ENCODE results near the gene SYNGR2.
A peak's percentile ranks its signal among the peaks of the same experiment; 100 is the strongest.

The SYNGR2 gene

DNA sequence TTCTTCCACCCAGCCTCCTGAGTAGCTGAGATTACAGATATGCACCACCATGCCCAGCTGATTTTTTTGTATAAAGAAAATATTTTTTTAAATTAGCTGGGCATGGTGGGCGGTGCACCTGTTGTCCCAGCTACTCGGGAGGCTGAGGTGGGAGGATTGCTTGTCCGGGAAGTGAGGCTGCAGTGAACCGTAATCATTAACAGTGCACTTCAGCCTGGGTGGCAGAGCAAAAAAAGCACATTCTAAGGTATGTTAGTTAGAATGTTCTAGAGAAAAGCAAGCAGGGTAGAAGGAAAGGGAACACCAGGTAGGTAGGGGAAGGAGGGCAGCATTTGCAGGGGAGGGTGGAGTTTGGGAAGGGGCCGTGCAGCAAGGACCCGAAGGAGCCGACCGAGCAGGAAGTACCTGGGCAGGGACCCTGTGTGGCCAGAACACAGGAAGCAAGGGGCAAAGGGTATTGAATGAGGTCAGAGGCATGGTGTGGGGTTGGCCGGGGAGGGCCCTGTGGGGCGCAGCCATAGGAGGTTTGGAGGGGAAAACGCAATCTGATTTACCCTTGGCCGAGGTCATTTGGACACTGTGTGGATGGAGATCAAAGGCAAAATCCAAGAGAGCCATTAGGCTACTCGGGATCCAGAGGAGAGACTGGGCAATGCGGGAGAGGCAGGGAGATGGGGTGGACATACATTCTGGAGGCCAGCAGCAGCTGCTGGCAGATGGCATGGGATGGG, 19.9 kb upstream of the SYNGR2 start:
- TF ChIP-seq, protein P1, sequence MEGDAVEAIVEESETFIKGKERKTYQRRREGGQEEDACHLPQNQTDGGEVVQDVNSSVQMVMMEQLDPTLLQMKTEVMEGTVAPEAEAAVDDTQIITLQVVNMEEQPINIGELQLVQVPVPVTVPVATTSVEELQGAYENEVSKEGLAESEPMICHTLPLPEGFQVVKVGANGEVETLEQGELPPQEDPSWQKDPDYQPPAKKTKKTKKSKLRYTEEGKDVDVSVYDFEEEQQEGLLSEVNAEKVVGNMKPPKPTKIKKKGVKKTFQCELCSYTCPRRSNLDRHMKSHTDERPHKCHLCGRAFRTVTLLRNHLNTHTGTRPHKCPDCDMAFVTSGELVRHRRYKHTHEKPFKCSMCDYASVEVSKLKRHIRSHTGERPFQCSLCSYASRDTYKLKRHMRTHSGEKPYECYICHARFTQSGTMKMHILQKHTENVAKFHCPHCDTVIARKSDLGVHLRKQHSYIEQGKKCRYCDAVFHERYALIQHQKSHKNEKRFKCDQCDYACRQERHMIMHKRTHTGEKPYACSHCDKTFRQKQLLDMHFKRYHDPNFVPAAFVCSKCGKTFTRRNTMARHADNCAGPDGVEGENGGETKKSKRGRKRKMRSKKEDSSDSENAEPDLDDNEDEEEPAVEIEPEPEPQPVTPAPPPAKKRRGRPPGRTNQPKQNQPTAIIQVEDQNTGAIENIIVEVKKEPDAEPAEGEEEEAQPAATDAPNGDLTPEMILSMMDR (IDR thresholded peaks at IDR 0.05; ENCODE audit: low read depth, low read length) = no peak
- no peak for TF ChIP-seq MYC (IDR thresholded peaks at IDR 0.05; ENCODE audit: low read depth, low read length)
- no peak for TF ChIP-seq POLR2A (IDR thresholded peaks at IDR 0.05; ENCODE audit: extremely low read depth, insufficient read length)
- TF ChIP-seq, protein P2, sequence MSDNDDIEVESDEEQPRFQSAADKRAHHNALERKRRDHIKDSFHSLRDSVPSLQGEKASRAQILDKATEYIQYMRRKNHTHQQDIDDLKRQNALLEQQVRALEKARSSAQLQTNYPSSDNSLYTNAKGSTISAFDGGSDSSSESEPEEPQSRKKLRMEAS (IDR thresholded peaks at IDR 0.05; ENCODE audit: low read depth, low read length) = no peak
- DNase-seq (ENCODE audit: low read depth) = no peak
- no peak overlapping the region for H3K4me3 ChIP-seq (ENCODE audit: low read depth, low read length)

DNA sequence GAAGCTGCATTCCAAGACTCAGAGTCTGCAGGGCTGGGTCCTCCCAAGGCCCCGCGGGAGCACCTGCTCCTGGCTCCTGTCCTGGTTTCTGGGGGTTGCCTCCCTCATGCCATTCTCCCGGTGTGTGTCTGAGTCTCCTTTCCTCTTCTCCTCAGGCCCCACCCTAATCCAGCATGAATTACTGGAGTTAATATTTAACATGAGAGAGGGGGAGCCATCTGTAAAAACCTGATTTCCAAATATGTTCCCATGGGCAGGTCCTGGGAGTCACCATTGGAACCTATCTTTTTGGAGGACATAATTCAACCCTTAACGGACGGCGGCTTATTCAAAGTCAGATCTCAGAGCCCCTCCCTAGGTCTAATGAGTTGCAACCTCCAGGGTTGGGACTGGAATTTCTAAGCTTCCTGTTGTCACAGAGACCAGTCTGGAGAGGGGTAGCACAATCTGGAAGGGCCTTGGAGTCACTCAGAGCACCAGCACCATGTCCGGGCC, 16.8 kb upstream of the SYNGR2 start:
- TF ChIP-seq, protein P2 (IDR thresholded peaks at IDR 0.05; ENCODE audit: low read depth, low read length) = no peak
- TF ChIP-seq, protein P1 (IDR thresholded peaks at IDR 0.05; ENCODE audit: low read depth, low read length) = no peak
- no peak for TF ChIP-seq POLR2A (IDR thresholded peaks at IDR 0.05; ENCODE audit: extremely low read depth, insufficient read length)
- TF ChIP-seq MYC (IDR thresholded peaks at IDR 0.05; ENCODE audit: low read depth, low read length) = no peak
- H3K4me3 ChIP-seq (ENCODE audit: low read depth, low read length) = no peak overlapping the region
- no peak for DNase-seq (ENCODE audit: low read depth)

DNA sequence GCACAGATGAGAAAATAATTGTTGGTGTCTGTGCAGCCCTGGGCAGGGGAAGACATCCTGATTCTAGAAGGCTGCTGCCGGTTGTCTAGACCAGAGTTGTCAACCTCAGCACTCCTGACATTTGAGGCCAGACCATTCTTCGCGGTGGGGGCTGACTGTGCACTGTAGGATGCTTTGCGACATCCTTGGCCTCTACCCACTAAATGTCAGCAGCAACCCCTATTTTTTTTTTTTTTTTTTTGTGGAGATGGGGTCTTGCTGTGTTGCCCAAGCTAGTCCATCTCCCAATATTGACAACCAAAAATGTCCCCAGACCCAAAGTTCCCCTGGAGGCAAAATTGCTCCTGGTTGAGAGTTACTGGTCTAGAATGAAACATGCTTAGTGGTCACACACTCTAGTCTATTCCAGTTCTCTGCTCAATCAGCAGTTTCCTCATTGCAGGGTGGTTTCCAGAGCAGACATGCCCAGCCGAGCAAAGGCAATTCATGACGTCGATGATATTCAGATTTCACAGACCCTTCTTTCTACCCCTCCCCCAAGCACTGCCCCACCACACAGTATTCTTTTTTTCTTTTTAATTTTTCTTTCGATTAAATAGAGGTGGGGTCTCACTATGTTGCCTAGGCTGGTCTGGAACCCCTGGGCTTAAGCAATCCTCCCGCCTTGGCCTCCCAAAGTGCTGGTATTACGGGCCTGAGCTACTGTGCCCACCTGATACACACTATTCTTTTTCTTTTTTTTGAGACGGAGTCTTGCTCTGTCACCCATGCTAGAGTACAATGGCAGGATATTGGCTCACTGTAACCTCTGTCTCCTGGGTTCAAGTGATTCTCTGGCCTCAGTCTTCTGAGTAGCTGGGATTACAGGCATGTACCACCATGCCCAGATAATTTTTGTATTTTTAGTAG, 13.2 kb upstream of the SYNGR2 start:
- TF ChIP-seq MYC (IDR thresholded peaks at IDR 0.05; ENCODE audit: low read depth, low read length) (no peak), POLR2A (IDR thresholded peaks at IDR 0.05; ENCODE audit: extremely low read depth, insufficient read length) (no peak)
- TF ChIP-seq, protein P2 (IDR thresholded peaks at IDR 0.05; ENCODE audit: low read depth, low read length) = no peak
- TF ChIP-seq, protein P1 (IDR thresholded peaks at IDR 0.05; ENCODE audit: low read depth, low read length) = no peak
- no peak overlapping the region for H3K4me3 ChIP-seq (ENCODE audit: low read depth, low read length)
- DNase-seq (ENCODE audit: low read depth) = no peak

DNA sequence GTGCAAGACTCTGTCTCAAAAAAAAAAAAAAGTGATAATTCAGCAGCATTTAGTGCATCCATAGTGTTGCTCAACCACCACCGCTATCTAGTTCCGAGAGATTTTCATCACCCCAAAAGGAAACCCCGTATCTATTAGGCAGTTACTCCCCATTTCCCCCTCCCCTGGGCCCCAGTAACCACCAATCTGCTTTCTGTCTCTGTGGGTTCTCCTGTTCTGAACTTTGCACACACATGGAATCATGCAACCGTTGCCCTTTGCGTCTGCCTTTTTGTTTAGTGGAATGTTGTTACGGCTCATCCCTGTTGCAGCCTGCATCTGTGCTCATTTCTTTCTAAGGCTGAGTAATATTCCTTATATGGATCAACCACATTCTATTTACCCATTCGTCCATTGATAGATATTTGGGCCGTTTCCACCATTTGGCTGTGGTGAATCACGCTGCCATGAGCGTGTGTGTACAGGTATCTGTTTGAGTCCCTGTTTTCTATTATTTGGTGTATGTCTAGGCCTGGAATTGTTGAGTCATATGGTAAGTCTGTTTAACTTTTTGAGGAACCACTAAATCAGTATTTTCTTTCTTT, 8.7 kb upstream of the SYNGR2 start:
- peak; percentile 46 for DNase-seq (ENCODE audit: low read depth)
- no peak overlapping the region for H3K4me3 ChIP-seq (ENCODE audit: low read depth, low read length)
- TF ChIP-seq, protein P2 (IDR thresholded peaks at IDR 0.05; ENCODE audit: low read depth, low read length) = no peak
- no peak for TF ChIP-seq MYC (IDR thresholded peaks at IDR 0.05; ENCODE audit: low read depth, low read length)
- no peak for TF ChIP-seq POLR2A (IDR thresholded peaks at IDR 0.05; ENCODE audit: extremely low read depth, insufficient read length)
- TF ChIP-seq, protein P1 (IDR thresholded peaks at IDR 0.05; ENCODE audit: low read depth, low read length) = no peak

DNA sequence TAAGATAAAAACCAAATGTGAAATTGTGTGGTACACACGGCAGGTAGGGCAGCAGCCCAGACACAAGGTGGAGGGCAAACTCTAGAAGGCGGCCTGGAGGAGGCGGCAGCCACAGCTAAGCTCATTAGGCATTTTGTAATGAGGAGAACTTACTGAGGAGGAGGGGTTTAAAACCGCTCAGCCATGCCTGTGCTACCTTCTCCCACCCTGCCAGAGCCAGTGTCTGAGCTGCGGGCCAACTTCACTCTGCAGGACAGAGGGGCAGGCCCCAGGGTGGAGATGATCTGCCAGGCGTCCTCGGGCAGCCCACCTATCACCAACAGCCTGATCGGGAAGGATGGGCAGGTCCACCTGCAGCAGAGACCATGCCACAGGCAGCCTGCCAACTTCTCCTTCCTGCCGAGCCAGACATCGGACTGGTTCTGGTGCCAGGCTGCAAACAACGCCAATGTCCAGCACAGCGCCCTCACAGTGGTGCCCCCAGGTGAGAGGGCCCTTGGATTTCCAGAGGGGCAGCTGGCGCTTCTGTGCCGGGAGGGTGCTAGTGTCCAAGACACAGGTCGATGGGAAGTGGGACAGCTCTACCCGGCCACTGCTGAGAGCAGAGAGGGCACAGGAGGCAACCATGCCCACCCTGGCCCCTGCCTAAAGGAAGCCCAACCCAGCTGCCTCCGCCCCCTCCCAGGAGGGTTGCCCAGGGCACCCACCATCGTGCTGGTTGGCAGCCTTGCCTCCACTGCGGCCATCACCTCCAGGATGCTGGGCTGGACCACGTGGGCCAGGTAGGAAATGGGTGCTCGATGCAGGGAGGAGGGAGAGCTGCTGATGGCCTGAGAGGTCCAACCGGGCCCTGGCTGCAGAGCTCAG, 4.3 kb upstream of the SYNGR2 start:
- no peak for DNase-seq (ENCODE audit: low read depth)
- no peak overlapping the region for H3K4me3 ChIP-seq (ENCODE audit: low read depth, low read length)
- TF ChIP-seq, protein P1 (IDR thresholded peaks at IDR 0.05; ENCODE audit: low read depth, low read length) = no peak
- TF ChIP-seq POLR2A (IDR thresholded peaks at IDR 0.05; ENCODE audit: extremely low read depth, insufficient read length) (no peak), MYC (IDR thresholded peaks at IDR 0.05; ENCODE audit: low read depth, low read length) (no peak)
- TF ChIP-seq, protein P2 (IDR thresholded peaks at IDR 0.05; ENCODE audit: low read depth, low read length) = no peak

Measured in NB4 (cell line).